ENCODE results near the gene DOK6. TPM values are rescaled to one million over a fixed set of nuclear protein-coding genes. Genes with fewer than 3 reads are reported as not detected.

The DOK6 gene
- total RNA-seq, 1 donor from 2014 or later, result 7.0 TPM

GRCh38 chr18:69734536-69734935, 333.8 kb downstream of the DOK6 start:
- Mint-ChIP-seq H3K36me3 (ENCODE audit: insufficient read depth) (no peaks in the 10 kb centered on the region), H3K4me3 (ENCODE audit: low read depth) (no peak overlapping the region), H3K9me3 (ENCODE audit: low read depth) (peaks cover 3% of the 10 kb centered on the region), H3K4me1 (ENCODE audit: low read depth) (peaks cover 8% of the 10 kb centered on the region), H3K27me3 (no peaks in the 10 kb centered on the region), H3K27ac (no peak overlapping the region)
- no peak for TF ChIP-seq CTCF (IDR thresholded peaks at IDR 0.05; ENCODE audit: unreplicated experiment)
- no peak for DNase-seq (ENCODE audit: low spot score, unreplicated experiment)

GRCh38 chr18:69736730-69737129, 336.0 kb downstream of the DOK6 start:
- H3K27ac Mint-ChIP-seq, result no peak overlapping the region
- no peak for TF ChIP-seq CTCF (IDR thresholded peaks at IDR 0.05; ENCODE audit: unreplicated experiment)
- H3K36me3 Mint-ChIP-seq (ENCODE audit: insufficient read depth), result no peaks in the 10 kb centered on the region
- peaks cover 3% of the 10 kb centered on the region for H3K9me3 Mint-ChIP-seq (ENCODE audit: low read depth)
- H3K4me1 Mint-ChIP-seq (ENCODE audit: low read depth), result peaks cover 7% of the 10 kb centered on the region
- no peaks in the 10 kb centered on the region for H3K27me3 Mint-ChIP-seq
- DNase-seq (ENCODE audit: low spot score, unreplicated experiment), result no peak
- no peak overlapping the region for H3K4me3 Mint-ChIP-seq (ENCODE audit: low read depth)

GRCh38 chr18:69737851-69738250, 337.2 kb downstream of the DOK6 start:
- H3K9me3 Mint-ChIP-seq (ENCODE audit: low read depth), result peaks cover 3% of the 10 kb centered on the region
- H3K27me3 Mint-ChIP-seq, result no peaks in the 10 kb centered on the region
- TF ChIP-seq CTCF (IDR thresholded peaks at IDR 0.05; ENCODE audit: unreplicated experiment), result no peak
- no peaks in the 10 kb centered on the region for H3K4me1 Mint-ChIP-seq (ENCODE audit: low read depth)
- DNase-seq (ENCODE audit: low spot score, unreplicated experiment), result no peak
- no peaks in the 10 kb centered on the region for H3K36me3 Mint-ChIP-seq (ENCODE audit: insufficient read depth)
- no peak overlapping the region for H3K4me3 Mint-ChIP-seq (ENCODE audit: low read depth)
- H3K27ac Mint-ChIP-seq, result no peak overlapping the region

- Mint-ChIP-seq H3K4me3 (ENCODE audit: low read depth) (no peak overlapping the region), H3K4me1 (ENCODE audit: low read depth) (peaks cover under 1% of the 10 kb centered on the region), H3K27ac (no peak overlapping the region), H3K27me3 (no peaks in the 10 kb centered on the region), H3K9me3 (ENCODE audit: low read depth) (peaks cover 8% of the 10 kb centered on the region), H3K36me3 (ENCODE audit: insufficient read depth) (peaks cover 5% of the 10 kb centered on the region)
- no peak for DNase-seq (ENCODE audit: low spot score, unreplicated experiment)
- no peak for TF ChIP-seq CTCF (IDR thresholded peaks at IDR 0.05; ENCODE audit: unreplicated experiment)
These were observed 346.7 kb downstream of the DOK6 start for GRCh38 chr18:69747388-69747787.

GRCh38 chr18:69752737-69753380, 352.2 kb downstream of the DOK6 start:
- Mint-ChIP-seq H3K4me1 (ENCODE audit: low read depth) (peaks cover 32% of the 10 kb centered on the region), H3K36me3 (ENCODE audit: insufficient read depth) (peaks cover 7% of the 10 kb centered on the region), H3K27ac (no peak overlapping the region), H3K9me3 (ENCODE audit: low read depth) (peaks cover 16% of the 10 kb centered on the region), H3K4me3 (ENCODE audit: low read depth) (no peak overlapping the region), H3K27me3 (no peaks in the 10 kb centered on the region)
- DNase-seq (ENCODE audit: low spot score, unreplicated experiment), result no peak
- no peak for TF ChIP-seq CTCF (IDR thresholded peaks at IDR 0.05; ENCODE audit: unreplicated experiment)

Measured in progenitor cell of endocrine pancreas (in vitro differentiated cells).